Right kidney (tissue), 1 donor: ENCODE results near the gene RASAL2.

Experiments used
- DNase-seq: peaks from one replicate; pipeline ENCODE4 v3.0.0-alpha.2; 2016

Gene RASAL2

GRCh38 chr1:178464141-178464540, 370.2 kb downstream of the RASAL2 start:
- no peak for DNase-seq

GRCh38 chr1:178464566-178464965, 370.7 kb downstream of the RASAL2 start:
- no peak for DNase-seq

- DNase-seq: no peak
Observed at GRCh38 chr1:178465011-178465410, 371.1 kb downstream of the RASAL2 start.

GRCh38 chr1:178467837-178468236, 373.9 kb downstream of the RASAL2 start:
- DNase-seq: no peak

- DNase-seq: peak; percentile 34
Observed at GRCh38 chr1:178470411-178470960, 376.6 kb downstream of the RASAL2 start.

DNA sequence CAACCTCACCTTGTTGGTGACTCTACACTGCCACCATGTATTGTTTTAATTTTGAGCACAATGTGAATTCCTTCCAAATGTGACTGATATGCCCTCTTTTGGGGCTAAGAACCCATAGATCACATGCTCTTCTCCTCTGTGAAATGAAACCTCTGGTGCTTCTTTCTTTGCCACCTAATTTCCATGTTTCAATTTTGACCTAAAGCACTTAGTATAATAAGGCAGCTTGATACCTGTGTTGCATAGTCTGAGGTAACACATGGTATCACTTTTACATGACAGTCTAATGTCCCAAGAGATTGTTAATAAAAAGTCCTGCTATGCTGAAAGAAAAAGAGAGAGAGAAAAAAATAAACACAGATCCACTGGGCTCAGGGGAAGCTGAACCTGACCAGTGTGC, 378.6 kb downstream of the RASAL2 start:
- no peak for DNase-seq

DNA sequence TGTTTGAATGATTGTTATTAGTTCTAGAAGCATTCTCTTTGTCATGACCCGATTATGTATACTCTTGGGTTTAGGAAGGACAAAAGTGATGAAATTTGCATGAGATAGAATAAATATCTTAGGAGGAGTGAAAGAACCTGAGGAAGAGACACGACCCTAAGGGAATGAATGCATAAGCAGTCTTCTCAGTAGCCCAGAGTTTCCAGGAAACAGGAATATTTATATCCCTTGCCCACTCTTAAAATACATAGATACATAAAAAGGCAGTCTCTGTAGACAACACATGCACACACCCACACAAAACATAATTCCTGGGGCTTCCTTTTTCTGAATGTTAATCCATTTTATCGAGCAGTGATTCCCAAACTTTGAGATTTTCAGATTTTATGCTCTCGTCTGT, 383.5 kb downstream of the RASAL2 start:
- DNase-seq: no peak

- DNase-seq: no peak
Observed at GRCh38 chr1:178477841-178478240, 383.9 kb downstream of the RASAL2 start.

- DNase-seq: no peak
Observed at GRCh38 chr1:178483251-178483957, 389.5 kb downstream of the RASAL2 start.

DNA sequence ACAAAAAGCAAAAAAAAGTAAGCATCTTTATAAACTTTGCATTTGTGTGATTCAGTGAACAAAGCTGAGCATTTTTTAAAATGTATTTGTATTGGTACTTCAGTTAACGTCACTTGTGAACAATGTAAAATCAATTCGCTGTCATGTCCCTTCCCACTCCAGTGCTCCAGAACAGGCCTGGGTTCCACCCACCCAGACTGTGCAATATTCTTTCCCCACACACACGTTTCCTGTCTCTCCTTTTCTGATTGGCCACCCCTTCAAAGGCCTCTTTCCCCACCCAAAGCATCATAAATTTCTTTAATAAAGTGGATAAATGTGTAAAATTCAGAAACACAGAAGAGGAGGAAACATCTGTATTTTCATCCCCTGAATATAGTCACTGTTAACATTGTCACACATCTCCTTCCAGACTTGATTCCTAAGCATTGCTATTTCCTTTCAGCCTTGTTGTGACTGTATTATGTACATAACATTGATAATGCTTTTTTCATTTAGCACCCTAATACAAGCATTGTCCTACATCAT, 390.9 kb downstream of the RASAL2 start:
- DNase-seq: no peak

DNA sequence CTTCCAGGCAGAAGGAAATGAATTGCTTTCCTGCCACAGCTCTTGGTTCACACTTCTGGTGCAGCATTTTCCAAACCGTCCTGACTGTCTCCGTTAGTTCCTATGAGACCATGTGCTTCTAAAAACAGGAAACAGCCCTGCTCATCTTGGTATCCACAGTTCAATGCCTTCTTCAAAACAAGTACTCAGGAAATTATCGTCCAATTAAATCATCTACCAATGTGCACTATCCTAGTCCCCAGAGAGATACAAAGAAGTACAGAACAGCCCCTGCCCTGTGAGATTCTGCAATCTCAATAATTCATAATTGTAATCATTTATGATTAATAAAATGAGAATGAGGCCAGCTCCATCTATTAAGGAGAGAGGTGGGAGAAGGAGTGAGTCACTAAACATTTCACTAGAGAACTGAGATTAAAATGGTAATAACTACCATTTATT, 391.7 kb downstream of the RASAL2 start:
- no peak for DNase-seq

DNA sequence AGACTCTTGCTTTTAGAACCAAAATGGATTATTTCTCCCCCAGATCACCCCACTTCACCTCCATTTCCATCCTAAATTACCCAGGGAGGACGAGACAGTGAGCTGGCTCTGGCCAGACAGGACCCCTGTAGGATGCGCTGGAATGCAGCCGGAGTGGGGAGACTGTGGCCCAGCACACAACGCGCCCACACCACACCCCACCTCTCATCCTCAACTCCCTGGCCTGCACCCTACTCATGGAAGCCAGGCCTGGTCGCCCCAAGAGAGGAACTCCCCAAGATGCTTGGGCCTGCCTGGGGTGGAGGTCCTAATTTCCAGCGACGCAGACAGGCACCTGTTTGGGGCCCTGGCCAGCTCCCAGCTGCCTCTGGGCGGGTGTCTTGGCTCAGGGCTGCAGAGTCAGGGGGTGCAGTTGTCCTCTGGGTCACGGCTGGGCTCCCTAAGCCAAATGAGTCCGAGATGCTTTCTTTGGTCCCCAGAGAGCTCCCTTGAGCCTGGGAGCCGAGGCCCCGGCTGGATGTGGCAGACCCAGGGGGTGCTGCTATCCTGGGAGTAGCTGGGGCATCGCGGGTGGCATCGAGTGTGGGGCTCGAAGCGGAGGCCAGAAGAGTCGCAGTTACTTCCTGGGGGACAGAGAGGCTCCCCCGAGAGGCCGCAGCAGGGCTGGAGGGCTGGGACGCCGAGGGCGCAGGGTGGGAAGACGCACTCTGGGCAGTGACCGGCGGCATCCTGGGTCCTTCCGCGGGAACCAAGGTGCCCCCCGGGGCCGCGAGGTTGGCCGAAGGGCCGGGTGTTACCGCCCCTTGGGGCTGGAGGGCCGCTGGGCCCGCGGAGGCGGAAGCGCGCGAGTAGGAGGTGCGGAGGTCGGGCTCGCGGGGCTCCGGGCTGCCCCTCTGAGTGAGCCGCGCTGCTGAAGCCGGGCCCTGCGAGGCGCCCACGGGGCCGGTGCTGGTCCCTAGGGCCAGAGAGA, 392.5 kb downstream of the RASAL2 start:
- DNase-seq: peak; percentile 66

- no peak for DNase-seq
Observed at GRCh38 chr1:178487070-178487615, 393.2 kb downstream of the RASAL2 start.

DNA sequence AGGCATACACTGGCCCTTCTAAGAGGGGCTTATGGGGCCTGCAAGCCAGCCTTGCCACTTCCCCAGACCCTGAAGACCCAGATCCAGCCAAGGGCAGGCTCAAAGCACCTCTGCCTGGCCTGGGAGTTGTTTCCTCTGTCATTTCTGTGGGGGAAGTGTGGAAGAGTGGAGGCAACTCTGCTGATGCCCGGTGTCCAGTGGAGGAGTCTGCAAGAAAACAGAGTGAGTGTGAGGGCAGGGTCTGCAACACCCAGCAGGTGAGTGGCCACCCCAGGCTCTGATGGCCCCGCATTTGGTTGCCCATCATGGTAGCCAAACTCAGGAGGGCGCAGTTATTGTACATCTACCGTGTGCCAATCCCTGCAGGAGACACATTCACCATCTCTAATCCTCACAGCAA, 394.5 kb downstream of the RASAL2 start:
- no peak for DNase-seq

- no peak for DNase-seq
Observed at GRCh38 chr1:178489399-178489798, 395.5 kb downstream of the RASAL2 start.

DNA sequence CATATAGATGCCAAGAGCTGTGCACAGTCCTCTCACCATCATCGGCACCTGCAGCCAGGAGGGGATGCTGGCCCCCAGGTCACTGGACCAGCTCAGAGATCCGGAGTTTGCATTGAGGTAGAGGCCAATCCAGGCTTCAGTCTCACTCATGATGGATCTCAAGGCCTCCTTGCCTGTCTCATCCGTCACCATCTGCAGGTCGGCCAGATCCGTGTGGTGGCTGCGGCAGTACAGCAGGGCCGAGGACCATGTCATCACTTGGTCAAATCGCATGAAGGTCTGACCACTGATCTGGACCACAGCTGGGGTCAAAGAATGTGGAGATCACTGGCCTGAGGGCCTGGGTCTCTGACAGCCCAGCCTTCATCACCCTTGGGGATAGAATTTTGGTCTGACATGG, 396.2 kb downstream of the RASAL2 start:
- no peak for DNase-seq

DNA sequence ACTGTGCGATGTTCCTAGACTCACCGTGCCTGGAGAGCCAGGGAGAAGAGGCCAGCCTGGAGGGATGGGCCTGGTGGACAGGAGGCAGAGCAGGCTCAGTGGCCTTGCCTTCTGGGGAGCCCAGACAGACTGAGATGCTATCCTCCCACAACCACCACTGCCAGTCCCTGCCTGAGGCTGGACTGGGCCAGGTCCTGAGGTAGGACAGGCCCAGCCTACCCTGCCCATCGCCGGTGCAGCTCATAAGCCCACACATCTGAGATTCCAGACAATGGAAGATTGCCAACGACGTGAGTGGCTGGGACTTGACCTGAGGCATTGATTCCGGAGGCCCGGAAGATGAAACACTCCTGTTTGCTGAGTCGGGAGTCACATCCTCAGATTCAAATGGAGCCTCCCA, 397.1 kb downstream of the RASAL2 start:
- no peak for DNase-seq

- no peak for DNase-seq
Observed at GRCh38 chr1:178491721-178492120, 397.8 kb downstream of the RASAL2 start.

GRCh38 chr1:178492341-178492740, 398.4 kb downstream of the RASAL2 start:
- no peak for DNase-seq

DNA sequence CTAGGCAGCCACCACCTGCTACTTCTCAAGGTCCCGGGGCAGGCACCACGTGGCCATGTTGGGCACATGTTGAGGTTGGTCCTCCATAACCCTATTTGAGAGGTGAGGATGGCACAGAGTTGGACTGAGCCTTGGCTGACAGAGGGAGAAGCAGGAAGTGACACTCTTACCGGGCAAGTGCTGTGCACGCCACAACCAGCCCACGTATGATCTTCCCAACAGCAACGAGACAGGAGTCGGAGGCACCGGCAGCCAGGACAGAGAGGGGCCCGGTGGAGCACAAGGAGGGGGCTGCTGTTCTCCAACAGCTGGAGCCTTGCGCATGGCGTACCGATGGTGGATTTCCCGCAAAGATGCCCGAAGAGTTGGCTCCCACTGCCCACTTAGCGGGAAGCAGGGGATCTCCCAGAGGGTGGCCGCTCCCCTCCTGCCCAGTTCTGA, 399.4 kb downstream of the RASAL2 start:
- no peak for DNase-seq

DNA sequence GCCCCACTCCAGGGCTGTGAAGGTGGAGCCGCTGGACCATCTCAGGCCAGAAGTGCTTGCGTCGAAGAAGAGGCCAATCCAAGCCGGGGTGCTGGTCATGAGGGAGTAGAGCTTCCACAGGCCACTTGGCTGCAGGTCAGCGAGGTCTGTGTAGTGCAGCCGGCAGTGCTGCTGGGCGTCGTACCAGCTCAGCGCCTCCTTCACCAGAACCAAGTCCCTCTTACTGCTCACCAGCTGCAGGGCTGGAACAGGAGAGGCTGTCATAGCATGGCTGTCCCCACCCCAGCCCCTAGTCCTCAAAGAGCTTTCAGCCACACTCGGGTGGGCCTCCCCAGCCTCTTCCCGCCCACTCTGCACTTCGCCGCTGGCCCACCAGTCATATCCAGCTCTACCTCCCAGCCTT, 400.7 kb downstream of the RASAL2 start:
- DNase-seq: no peak

DNA sequence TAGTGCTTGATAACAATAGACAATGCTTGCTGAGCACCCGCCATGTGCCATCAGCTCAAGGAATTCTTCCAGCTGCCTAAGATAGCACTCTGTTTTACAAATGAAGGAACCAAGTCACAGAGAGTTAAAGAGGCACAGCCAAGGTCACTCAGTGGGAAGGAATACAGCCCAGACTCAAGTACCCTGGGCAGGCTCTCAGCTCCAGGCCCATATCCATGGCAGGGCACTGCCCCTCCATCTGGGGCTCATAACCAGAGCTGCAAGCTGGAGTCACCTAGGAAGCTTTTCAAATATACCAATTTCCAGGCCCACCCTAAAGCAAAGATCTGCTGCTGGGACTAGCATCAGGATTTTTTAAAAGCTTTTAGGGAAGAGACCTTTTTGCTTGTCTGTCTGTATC, 401.3 kb downstream of the RASAL2 start:
- DNase-seq: no peak
